ENCODE measurements around the gene MAPKAP1.
"Not testable (repeated sequence)": the region's sequence is repeated elsewhere in the genome, so short reads cannot be mapped to it uniquely, and the experiment has no call there.

Gene MAPKAP1

DNA sequence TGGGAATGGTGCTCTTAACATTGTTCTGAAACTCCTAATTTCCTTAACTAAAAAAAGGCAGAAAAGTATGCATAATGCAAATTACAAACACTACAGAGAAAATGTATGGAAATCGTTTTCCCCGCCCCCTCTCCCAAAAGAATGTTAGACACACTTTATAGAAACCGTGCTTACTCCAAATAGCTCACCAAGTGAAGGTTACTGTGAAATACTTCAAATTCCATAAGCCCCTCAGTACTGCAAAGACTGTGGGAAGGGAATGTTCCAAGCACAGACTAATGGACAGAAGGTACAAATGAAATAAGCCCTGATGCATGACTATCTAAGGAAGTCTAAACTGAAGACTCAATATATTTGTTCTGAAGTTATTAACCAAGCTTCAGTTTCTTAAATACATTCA, 12.5 kb downstream of the MAPKAP1 start:
- ChIA-PET POLR2A (ENCODE audit: low non-redundant PET) (no interaction called here), CTCF (no interaction called here)
- TF ChIP-seq, protein P1, sequence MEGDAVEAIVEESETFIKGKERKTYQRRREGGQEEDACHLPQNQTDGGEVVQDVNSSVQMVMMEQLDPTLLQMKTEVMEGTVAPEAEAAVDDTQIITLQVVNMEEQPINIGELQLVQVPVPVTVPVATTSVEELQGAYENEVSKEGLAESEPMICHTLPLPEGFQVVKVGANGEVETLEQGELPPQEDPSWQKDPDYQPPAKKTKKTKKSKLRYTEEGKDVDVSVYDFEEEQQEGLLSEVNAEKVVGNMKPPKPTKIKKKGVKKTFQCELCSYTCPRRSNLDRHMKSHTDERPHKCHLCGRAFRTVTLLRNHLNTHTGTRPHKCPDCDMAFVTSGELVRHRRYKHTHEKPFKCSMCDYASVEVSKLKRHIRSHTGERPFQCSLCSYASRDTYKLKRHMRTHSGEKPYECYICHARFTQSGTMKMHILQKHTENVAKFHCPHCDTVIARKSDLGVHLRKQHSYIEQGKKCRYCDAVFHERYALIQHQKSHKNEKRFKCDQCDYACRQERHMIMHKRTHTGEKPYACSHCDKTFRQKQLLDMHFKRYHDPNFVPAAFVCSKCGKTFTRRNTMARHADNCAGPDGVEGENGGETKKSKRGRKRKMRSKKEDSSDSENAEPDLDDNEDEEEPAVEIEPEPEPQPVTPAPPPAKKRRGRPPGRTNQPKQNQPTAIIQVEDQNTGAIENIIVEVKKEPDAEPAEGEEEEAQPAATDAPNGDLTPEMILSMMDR (conservative IDR thresholded peaks at IDR 0.05; ENCODE audit: low read depth): no peak
- H3K27ac ChIP-seq: no peak overlapping the region
- no peak for DNase-seq (ENCODE audit: low spot score)

DNA sequence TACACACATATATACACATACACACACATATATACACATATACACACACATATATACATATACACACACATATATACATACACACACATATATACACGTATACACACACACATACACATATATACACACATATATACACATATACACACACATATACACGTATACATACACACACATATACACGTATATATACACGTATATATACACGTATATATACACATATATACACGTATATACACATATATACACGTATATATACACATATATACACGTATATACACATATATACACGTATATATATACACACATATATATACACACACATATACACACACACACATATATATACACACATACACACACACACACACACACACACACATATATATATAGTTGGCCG, 13.5 kb downstream of the MAPKAP1 start:
- H3K27ac ChIP-seq; DNase-seq (ENCODE audit: low spot score); POLR2A ChIA-PET (ENCODE audit: low non-redundant PET); CTCF ChIA-PET: not testable (repeated sequence)

DNA sequence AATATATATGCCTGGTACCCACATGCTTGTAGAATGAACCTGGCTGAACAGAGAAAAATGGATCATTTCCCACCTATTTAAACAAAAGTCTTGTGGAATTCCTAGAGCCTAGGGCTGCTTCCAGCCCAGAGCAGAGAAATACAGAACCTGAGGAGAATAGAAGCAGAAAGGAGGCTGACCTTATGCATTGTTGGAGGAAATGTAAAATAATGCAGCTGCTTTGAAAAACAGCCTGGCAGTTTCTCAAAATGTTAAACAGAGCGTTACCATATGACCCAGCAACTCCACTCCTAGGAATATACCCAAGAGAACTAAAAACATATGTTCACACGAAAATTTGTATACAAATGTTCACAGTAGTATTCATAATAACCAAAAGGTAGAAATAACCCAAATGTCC, 15.1 kb downstream of the MAPKAP1 start:
- POLR2A ChIA-PET (ENCODE audit: low non-redundant PET): no interaction called here
- CTCF ChIA-PET: no interaction called here
- TF ChIP-seq, protein P1 (conservative IDR thresholded peaks at IDR 0.05; ENCODE audit: low read depth): no peak
- no peak overlapping the region for H3K27ac ChIP-seq
- DNase-seq (ENCODE audit: low spot score): no peak

DNA sequence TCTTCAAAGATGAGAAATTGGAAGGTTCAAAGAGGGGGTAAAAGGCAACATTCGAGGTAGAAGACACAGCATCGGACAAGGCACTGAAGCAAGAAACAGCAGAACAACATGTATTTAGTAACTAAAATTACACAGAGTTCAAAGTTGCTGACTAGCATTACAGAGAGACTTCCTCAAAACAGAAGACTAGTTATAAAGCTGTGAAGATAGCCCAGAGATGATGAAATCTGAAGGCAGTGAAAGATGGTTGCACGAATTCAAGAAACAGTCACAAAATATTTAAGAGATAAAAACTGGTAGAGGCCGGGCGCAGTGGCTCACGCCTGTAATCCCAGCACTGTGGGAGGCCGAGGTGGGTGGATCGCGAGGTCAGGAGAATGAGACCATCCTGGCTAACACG, 16.3 kb downstream of the MAPKAP1 start:
- CTCF ChIA-PET: no interaction called here
- POLR2A ChIA-PET (ENCODE audit: low non-redundant PET): no interaction called here
- TF ChIP-seq, protein P1 (conservative IDR thresholded peaks at IDR 0.05; ENCODE audit: low read depth): no peak
- H3K27ac ChIP-seq: no peak overlapping the region
- no peak for DNase-seq (ENCODE audit: low spot score)

DNA sequence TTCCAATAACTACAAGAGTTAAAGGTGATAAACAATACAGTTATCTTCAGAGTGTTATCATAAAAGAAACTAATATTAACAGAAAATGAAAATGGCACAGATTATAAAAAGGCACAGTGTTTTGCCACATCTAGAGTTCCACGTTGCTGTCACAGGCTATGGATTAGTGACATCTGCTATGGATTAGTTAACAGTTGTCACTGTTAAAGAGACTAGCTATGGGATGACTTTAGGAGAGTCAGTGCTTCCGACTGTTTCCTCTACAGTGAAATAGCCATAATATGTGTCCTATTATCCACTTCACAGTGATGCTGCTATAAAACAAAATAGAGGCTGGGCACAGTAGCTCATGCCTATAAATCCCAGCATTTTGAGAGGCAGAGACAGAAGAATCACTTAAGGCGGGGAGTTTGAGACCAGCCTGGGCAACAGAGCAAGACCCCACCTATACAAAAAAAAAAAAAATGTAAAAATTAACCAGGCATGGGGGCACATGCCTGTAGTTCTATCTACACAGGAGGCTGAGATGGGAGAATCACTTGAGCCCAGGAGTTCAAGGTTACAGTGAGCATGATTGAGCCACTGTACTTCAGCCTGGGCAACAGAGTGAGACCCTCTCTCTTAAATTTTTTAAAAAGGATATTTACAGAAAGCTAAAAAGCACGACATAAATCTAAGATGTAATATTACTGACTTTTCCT, 19.7 kb downstream of the MAPKAP1 start:
- DNase-seq (ENCODE audit: low spot score): no peak
- no peak overlapping the region for H3K27ac ChIP-seq
- ChIA-PET CTCF (interaction anchor here (0.5 kb wide), 1 partner anchor 34 kb away, joined by 3 read pairs; no protein-coding TSS in a partner anchor), POLR2A (ENCODE audit: low non-redundant PET) (no interaction called here)
- TF ChIP-seq, protein P1 (conservative IDR thresholded peaks at IDR 0.05; ENCODE audit: low read depth): no peak

DNA sequence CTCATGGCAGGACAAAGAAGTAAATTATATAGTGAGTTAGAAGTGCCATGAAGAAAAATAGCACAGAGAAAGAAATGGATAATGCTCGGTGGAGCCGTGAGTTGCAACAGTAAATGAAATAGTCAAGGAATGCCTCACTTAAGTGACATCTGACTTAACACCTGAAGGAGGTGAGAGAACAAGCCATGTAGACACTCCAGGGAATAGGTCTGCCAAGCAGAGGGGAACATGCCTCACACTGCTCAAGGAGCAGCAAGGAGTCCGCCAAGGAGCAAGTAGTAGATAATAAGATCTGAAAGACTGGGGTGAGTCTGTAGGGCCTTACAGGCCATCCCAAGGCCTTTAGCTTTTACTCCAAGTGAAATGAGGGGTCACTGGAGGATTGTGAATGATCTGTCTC, 21.8 kb downstream of the MAPKAP1 start:
- POLR2A ChIA-PET (ENCODE audit: low non-redundant PET): no interaction called here
- no peak for DNase-seq (ENCODE audit: low spot score)
- H3K27ac ChIP-seq: no peak overlapping the region
- TF ChIP-seq, protein P1 (conservative IDR thresholded peaks at IDR 0.05; ENCODE audit: low read depth): no peak
- CTCF ChIA-PET: no interaction called here

DNA sequence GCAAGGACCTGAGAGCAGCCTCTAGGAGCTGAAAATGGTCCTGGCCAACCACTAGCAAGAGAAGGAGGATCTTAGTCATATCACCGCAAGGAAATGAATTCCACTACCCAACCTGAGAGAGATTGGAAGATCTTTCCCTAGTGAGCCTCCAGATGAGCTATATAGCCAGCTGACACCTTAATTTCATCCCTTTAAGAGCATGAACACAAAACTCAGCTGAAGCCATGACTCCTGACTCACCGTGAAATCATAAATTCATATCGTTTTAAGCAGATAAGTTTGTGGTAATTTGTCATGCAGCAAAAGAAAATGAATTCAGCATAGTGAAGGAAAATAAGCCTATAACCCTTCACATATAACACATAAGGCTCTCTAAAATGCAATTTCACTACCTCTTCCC, 23.5 kb downstream of the MAPKAP1 start:
- H3K27ac ChIP-seq: no peak overlapping the region
- DNase-seq (ENCODE audit: low spot score): no peak
- ChIA-PET CTCF (interaction anchor here (0.5 kb wide), 1 partner anchor 37 kb away, joined by 4 read pairs; no protein-coding TSS in a partner anchor), POLR2A (ENCODE audit: low non-redundant PET) (interaction anchor here (0.5 kb wide), 1 partner anchor 241 kb away, joined by 7 read pairs; no protein-coding TSS in a partner anchor)
- TF ChIP-seq, protein P1 (conservative IDR thresholded peaks at IDR 0.05; ENCODE audit: low read depth): no peak

All from RWPE1 (cell line).